Iris pigment epithelial cell (primary cell): ENCODE measurements around the gene SH2B3.
A peak's percentile ranks its signal among the peaks of the same experiment; 100 is the strongest.

Experiments used
- DNase-seq: peaks from one replicate; pipeline ENCODE4 v3.0.0-alpha.2; 2011; ENCODE audit warnings: low read depth

The SH2B3 gene

DNA sequence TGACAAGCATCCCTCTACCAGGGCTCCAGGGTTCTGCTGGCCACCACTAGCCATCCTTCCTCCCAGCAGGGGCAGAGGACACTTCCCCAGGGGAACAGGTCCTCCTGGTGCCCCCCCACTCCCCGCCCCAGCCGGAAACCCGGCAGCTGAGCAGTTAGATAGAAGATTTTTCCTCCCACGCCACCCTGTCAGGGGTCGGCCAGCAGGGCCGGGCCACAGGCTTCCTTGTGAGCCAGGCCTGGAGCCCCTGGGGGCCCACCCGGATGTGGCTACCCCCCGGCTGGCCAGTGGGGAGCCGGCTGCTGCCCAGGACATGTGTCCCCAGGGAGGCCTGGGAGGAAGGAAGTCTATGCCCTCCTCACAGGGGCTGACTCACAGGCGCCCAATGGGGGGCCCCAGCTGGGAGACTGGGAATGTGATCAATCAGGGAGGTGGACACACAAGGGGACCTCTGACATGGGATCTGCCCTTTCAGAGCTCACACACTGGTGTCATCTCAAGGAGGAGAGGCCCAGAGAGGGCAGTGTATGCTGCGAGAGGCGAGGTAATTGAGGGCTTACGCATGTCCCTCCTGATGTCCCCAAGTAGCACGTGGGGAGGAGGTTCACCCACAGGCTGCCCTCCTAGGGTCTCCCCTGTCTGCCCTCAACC lies 4.2 kb downstream of the SH2B3 start:
- peak; percentile 55 for DNase-seq

- no peak for DNase-seq
Measured at GRCh38 chr12:111410431-111411184, 4.9 kb downstream of the SH2B3 start.

GRCh38 chr12:111411185-111411764 lies 5.6 kb downstream of the SH2B3 start:
- DNase-seq: no peak

- no peak for DNase-seq
Measured at GRCh38 chr12:111412007-111412829, 6.5 kb downstream of the SH2B3 start.

DNA sequence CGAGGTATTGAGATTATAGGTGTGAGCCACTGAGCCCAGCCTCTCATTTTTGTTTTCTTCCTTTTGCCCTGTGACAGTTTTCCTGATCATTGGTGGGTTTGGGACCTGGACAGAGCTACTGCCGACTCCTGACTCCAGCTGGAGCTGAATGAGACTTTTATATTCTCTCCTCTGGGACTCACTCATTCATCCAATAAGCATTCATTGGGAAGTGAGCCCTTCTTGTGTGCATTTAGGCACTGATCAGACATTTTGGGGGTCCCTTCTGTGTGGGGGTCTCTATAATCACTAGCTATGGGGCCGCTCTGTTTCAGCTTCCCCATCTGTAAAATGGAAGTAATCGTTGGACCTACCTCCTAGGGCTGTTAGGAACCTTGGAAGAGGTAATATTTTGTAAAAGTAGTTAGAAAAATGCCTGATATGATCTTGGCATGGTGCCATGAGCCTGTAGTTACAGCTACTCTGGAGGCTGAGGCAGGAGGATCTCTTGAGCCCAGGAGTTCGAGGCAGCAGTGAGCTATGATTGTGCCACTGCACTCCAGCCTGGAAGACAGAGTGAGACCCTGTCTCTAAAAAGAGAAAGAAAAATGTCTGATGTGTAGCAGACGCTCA lies 7.2 kb downstream of the SH2B3 start:
- no peak for DNase-seq

- DNase-seq: peak; percentile 60
Measured at GRCh38 chr12:111413442-111414086, 7.8 kb downstream of the SH2B3 start.

DNA sequence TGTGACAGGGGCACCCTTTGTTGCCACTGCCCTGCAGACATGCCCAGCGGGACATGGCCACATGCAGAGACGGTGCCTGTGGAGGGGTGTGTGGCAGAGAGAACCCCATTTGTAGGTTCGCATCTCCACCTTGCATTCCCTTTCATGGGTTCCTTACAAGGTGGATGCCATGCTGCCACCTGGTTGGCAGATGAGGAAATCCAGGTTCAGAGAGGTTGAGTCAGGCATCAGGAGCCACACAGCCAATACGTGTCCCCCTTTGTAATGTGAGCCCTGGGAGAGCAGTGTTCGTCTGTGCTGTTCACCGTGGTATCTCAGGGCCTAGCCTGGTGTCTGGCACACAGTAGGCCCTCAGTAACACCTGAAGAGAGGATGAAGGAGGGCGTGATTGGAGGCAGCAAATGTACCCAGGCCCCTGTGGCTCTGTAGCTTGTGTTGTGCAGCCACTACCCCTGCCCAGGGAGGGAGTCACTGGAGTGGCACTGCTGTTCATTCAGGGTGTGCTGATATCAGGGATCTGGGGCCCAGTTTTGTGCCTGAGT lies 9.1 kb downstream of the SH2B3 start:
- DNase-seq: no peak

DNA sequence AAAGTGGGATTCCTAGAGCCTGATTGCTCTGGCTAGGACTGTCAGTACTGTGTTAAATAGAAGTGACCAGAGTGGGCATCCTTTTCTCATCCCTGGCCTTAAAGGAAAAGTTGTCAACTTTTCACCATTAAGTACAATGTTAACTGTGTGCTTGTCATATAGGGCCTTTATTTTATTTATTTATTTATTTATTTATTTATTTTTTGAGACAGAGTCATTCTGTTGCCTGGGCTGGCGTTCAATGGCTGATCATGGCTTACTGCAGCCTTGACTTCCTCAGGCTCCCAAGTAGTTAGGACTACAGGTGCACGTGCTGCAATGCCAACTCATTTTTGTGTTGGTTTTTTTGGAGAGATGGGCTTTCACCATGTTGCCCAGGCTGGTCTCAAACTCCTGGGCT lies 11.6 kb downstream of the SH2B3 start:
- DNase-seq: no peak

DNA sequence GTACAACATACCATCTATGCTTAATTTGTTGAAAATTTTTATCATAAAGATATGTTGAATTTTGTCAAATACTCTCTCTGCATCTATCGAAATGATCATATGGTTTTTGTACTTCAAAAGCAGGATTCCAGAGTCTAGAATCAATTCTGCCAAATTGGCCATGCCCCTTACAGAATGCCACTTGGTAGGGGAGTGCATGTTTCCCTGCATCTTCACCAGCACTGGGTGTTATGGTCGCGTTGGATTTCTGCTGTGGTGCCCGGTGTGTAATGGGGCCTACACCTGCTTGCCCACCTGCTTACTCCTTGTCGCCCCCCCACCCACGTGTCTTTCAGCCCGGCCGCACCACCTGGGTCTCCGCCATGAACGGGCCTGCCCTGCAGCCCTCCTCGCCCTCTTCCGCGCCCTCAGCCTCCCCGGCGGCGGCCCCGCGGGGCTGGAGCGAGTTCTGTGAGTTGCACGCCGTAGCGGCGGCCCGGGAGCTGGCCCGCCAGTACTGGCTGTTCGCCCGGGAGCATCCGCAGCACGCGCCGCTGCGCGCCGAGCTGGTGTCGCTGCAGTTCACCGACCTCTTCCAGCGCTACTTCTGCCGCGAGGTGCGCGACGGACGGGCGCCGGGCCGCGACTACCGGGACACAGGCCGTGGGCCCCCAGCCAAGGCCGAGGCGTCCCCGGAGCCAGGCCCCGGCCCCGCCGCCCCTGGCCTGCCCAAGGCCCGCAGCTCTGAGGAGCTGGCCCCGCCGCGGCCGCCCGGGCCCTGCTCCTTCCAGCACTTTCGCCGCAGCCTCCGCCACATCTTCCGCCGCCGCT lies 12.3 kb downstream of the SH2B3 start:
- no peak for DNase-seq

- DNase-seq: no peak
Measured at GRCh38 chr12:111418594-111418880, 12.8 kb downstream of the SH2B3 start.

DNA sequence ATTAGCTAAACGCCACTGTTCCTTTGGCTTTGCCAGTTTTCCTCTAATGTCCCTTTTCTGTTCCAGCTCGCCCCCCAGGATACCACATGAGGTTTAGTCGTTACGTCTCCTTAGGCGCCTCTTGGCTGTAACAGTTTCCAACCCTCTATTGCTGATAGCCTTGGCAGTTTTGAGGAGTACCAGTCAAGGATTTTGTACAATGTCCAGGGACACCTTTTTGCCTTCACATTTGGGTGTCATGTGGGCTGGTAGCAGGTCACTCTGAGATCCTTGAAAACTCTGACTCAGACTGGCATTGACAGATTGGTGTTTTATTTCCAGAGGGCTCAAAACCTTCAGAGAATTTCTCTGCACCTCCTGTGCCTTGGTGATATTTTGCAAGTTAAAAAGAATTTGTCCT lies 14.1 kb downstream of the SH2B3 start:
- DNase-seq: no peak

DNA sequence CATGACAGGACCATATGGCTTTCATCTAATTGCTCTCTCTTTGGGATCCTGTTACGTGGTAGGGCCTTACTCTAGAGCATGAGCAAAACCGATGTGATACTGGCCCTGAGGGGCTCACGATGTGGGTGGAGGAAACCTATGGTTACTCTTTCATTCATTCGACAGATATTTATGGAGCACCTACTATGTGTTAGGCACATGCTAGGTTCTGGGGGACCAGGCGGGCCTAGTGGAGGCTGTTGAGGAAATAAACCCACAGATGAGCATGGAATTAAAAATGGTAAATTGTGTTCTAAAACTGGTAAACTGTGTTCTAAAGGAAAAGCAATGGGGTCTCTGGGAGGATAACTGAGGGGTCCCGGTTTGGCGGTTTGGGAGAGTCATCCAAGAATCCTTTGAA lies 14.8 kb downstream of the SH2B3 start:
- no peak for DNase-seq

- DNase-seq: no peak
Measured at GRCh38 chr12:111424189-111424792, 18.6 kb downstream of the SH2B3 start.

- DNase-seq: no peak
Measured at GRCh38 chr12:111424793-111425251, 19.1 kb downstream of the SH2B3 start.

DNA sequence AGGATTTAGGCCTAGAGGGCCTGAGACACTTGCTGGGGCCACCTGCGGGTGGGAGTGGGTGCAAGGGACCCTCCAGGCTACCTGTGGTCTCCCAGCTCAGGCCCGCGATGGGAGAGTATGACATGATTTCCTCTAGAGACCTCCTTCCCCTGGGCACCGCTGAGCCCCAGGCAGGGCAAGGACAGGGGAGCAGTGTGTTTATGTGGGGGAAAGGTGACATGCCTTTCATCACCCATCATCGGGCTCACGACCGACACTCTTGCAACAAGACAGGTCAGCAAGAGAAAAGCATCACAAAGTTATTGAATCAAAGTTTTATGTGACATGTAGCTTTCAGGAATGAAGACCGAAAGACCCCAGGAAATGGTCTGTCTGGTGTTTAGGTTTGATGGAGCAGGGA lies 19.9 kb downstream of the SH2B3 start:
- DNase-seq: no peak

- peak; percentile 76 for DNase-seq
Measured at GRCh38 chr12:111426344-111427185, 20.8 kb downstream of the SH2B3 start.

DNA sequence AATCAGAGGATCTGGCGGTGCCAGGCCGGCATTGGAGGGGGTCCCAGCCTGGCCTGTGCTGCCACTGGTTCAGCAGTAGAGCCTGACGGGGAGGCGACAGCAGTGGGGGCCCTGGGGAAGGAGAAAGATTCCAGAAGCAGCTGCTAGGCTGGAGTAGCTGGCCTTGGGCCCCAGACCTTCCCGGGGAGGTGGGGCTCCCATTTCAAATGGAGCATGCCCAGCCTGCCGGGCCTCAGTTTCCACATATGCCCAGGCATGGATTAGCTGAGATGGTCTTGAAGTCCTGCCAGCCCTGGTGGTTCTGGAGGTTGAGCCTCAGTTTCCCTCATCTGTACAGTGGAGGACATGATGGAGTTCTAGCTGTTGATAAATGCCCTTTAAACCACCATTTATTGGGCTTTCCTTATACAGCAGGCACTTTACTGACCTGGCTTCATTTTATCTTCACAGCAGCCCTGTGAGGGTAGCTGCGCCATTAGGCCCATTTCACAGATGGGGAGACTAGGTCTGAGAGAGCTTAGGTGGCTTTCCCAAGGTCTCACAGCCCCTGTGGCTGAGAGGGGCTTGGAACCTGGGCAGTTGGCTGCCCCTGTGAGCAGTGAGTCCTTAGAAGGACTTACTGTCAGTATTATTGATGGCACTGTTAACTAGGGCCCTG lies 21.8 kb downstream of the SH2B3 start:
- no peak for DNase-seq

DNA sequence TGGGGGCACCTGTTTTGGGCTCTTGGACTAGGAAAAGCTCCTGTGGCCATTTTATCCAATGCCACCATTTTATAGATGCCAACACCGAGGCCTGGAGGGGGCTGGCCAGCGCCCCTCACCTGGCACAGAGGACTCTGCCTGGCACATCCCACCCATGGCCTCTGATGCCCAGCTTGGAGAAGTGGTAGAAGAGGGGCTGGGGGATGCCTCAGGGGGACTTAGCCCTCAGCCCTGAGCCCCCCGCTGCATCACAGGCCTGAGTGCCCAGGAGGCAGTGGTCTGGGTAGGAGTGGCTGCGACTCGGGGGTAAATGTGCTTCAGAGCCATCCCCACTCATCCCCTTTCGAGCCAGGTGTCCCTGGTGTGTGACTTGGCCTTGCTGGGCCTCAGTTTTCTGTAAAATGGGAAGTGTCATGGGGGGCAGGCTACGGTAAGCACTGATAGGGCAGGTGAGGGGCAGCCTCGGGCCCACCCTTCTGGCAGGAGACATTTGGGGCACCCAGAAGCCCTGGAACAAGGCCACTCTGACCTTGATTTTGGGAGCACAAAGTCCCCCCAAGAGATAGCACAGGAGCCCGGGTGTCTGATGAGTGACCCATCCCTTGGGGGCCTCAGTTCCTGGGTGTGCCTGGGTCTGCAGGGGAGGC lies 22.5 kb downstream of the SH2B3 start:
- DNase-seq: no peak
